IMR-90 (cell line): ENCODE data around the gene NDOR1.

Experiments used
- BHLHE40 ChIP-seq: fragments of 150-350 bp; IDR thresholded peaks from 2 replicates; pipeline ENCODE4 v1.6.1; 2016; ENCODE audit warnings: mild to moderate bottlenecking, low read depth, low read length
- CEBPB ChIP-seq: IDR thresholded peaks from 2 replicates; pipeline ENCODE4 v1.6.1; 2012; ENCODE audit warnings: low read depth, low read length, improper control_type of control experiment
- CHD1 ChIP-seq: IDR thresholded peaks from 2 replicates; pipeline ENCODE4 v1.6.1; 2012; ENCODE audit warnings: low read depth, low read length, improper control_type of control experiment
- CTCF ChIP-seq: conservative IDR thresholded peaks from 2 replicates; pipeline ENCODE4 v1.5.1; 2012; ENCODE audit warnings: mild to moderate bottlenecking, low read depth, low read length, improper control_type of control experiment
- FOS ChIP-seq: fragments of 150-350 bp; IDR thresholded peaks from 2 replicates; pipeline ENCODE4 v1.6.1; 2016; ENCODE audit warnings: low read depth, low read length
- MXI1 ChIP-seq: IDR thresholded peaks from 2 replicates; pipeline ENCODE4 v1.6.1; 2012; ENCODE audit warnings: low read depth, mild to moderate bottlenecking, low read length, moderate library complexity, borderline replicate concordance
- POLR2A ChIP-seq: IDR thresholded peaks from 2 replicates; pipeline ENCODE4 v1.6.1; 2012; ENCODE audit warnings: mild to moderate bottlenecking, low read depth, low read length
- RAD21 ChIP-seq: IDR thresholded peaks from 2 replicates; pipeline ENCODE4 v1.6.1; 2012; ENCODE audit warnings: low read length, improper control_type of control experiment
- RCOR1 ChIP-seq: IDR thresholded peaks from 2 replicates; pipeline ENCODE4 v1.6.1; 2012; ENCODE audit warnings: mild to moderate bottlenecking, low read length, improper control_type of control experiment; ENCODE audit not compliant: insufficient replicate concordance
- RFX5 ChIP-seq: IDR thresholded peaks from 2 replicates; pipeline ENCODE4 v1.8.0; 2012; ENCODE audit warnings: low read depth, mild to moderate bottlenecking, low read length, moderate library complexity
- SMC3 ChIP-seq: fragments of 150-350 bp; IDR thresholded peaks from 2 replicates; pipeline ENCODE4 v1.6.1; 2016; ENCODE audit warnings: low read depth, mild to moderate bottlenecking, antibody characterized with exemption, low read length, moderate library complexity
- TF ChIP-seq, protein P1 (sequence below): fragments of 150-350 bp; IDR thresholded peaks from 2 replicates; pipeline ENCODE4 v1.6.1; 2017; ENCODE audit warnings: mild to moderate bottlenecking, antibody characterized with exemption, low read length, low read depth
- TF ChIP-seq, protein P2 (sequence below): fragments of 150-350 bp; IDR thresholded peaks from 2 replicates; pipeline ENCODE4 v1.6.1; 2016; ENCODE audit warnings: low read depth, mild to moderate bottlenecking, low read length, moderate library complexity, borderline replicate concordance

DNA sequence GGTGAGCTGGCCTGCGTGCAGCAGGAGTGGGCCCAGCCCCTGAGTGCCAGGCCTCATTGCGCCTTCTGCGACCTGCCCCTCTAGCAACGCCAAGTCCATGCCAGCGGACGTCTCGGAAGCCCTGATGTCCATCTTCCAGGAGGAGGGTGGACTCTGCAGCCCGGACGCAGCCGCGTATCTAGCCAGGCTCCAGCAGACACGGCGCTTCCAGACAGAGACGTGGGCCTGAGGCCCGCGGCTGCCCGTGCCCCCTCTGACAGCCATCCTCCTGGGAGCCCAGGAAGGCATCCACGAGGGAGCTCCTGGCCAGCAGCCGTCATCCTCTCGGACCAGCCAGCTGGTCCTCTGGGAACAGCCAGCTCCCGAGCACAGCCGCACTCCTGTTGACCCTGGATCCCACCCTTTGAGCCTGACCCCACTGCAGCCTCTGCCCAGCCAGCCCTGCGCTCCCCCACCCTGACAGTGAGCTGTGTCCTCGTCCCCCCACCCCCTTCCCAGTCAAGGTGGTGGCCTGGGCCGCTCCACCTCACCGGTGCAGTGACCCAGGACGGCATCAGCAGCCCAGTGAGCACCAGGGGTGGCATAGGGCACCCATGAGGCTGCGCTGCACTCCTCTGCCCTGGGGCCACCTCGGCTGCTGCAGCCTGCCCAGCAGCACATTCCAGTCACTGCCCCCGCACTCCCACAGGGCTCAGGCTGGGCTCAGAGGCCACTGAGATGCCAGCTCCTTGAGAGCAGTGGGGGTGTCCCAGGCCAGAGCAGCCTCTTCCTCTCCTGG is 10.9 kb downstream of the NDOR1 start:
- TF ChIP-seq CTCF (no peak), FOS (no peak), RAD21 (no peak), POLR2A (no peak), RFX5 (no peak), BHLHE40 (no peak), MXI1 (no peak), CEBPB (no peak), RCOR1 (no peak), SMC3 (no peak), CHD1 (no peak)
- TF ChIP-seq, protein P1, sequence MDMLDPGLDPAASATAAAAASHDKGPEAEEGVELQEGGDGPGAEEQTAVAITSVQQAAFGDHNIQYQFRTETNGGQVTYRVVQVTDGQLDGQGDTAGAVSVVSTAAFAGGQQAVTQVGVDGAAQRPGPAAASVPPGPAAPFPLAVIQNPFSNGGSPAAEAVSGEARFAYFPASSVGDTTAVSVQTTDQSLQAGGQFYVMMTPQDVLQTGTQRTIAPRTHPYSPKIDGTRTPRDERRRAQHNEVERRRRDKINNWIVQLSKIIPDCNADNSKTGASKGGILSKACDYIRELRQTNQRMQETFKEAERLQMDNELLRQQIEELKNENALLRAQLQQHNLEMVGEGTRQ = no peak
- TF ChIP-seq, protein P2, sequence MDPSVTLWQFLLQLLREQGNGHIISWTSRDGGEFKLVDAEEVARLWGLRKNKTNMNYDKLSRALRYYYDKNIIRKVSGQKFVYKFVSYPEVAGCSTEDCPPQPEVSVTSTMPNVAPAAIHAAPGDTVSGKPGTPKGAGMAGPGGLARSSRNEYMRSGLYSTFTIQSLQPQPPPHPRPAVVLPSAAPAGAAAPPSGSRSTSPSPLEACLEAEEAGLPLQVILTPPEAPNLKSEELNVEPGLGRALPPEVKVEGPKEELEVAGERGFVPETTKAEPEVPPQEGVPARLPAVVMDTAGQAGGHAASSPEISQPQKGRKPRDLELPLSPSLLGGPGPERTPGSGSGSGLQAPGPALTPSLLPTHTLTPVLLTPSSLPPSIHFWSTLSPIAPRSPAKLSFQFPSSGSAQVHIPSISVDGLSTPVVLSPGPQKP = no peak
